ENCODE measurements around the gene ANKRD45.

- TF ChIP-seq PRRX2 (CRISPR knock-in tag; IDR thresholded peaks at IDR 0.05), result no peak
- no peak for TF ChIP-seq CREB1 (CRISPR knock-in tag; IDR thresholded peaks at IDR 0.05)
- no peak for TF ChIP-seq IRF1 (CRISPR knock-in tag; IDR thresholded peaks at IDR 0.05)
- TF ChIP-seq ELF4 (CRISPR knock-in tag; IDR thresholded peaks at IDR 0.05; ENCODE audit: low read depth), result no peak
- TF ChIP-seq CTCF (IDR thresholded peaks at IDR 0.05), result no peak
- no peak for TF ChIP-seq HMGXB4 (CRISPR knock-in tag; IDR thresholded peaks at IDR 0.05)
- no peak for TF ChIP-seq TEAD4 (CRISPR knock-in tag; IDR thresholded peaks at IDR 0.05)
- no peak for TF ChIP-seq ZMAT4 (CRISPR knock-in tag; IDR thresholded peaks at IDR 0.05)
- TF ChIP-seq FOXP1 (CRISPR knock-in tag; IDR thresholded peaks at IDR 0.05; ENCODE audit: borderline replicate concordance), result no peak
- TF ChIP-seq MLX (CRISPR knock-in tag; IDR thresholded peaks at IDR 0.05), result no peak
Measured at GRCh38 chr1:173660306-173660705, 9.3 kb downstream of the ANKRD45 start.

Measured in WTC11 (cell line).